Activated T-helper 1 cell treated with anti-CD3 and anti-CD28 coated beads, Interleukin-2, amount 50 U/mL, for 16 hours (primary cell): ENCODE results near the gene PPP1R3E.
"Not testable (repeated sequence)": the region's sequence is repeated elsewhere in the genome, so short reads cannot be mapped to it uniquely, and the experiment has no call there.

ENCODE experiments used
- DNase-seq, 2 donors: peaks; one replicate each; pipeline ENCODE4 v3.0.0-alpha.2; 2020; ENCODE audit warnings: low read depth in 1 of 2, low spot score in 1 of 2

PPP1R3E gene, protein sequence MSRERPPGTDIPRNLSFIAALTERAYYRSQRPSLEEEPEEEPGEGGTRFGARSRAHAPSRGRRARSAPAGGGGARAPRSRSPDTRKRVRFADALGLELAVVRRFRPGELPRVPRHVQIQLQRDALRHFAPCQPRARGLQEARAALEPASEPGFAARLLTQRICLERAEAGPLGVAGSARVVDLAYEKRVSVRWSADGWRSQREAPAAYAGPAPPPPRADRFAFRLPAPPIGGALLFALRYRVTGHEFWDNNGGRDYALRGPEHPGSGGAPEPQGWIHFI

DNA sequence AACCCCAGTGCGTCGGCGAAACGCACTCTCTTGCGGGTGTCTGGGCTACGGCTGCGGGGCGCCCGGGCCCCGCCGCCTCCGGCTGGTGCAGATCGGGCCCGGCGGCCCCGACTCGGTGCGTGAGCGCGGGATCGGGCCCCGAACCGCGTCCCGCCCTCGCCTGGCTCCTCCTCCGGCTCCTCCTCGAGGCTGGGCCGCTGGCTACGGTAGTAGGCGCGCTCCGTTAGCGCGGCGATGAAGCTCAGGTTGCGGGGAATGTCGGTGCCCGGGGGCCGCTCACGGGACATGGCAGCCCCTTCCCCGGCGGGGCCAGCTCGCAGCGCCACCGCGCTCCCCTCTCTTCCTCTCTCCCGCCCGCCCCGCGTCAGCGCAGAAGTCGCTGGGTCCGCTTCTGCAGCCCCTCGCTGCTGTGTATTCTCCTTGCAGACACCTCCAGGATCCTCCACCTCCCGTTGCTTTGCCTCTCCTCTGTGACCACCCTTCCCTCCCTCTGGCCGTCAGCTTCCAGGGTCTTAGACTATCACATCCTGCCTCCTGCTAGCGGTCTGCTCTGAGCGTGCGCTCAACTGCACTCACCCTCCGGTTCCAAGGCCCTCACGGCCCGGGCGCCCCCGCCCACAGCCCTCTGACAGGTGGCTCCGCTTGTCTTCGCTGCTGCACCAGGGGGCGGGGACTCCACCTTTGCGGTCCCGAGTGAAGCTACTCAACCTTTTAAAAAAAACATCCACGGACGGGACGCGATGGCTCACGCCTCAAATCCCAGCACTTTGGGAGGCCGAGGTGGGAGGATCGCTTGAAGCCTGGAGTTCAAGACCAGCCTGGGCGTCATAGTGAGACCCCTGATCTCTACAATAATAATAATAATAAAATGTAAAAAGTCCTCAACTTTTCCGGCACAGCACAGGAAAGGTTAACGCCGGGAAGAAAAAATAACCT, at the start of gene PPP1R3E:
Gene PPP1R3E (minus strand): TSS at position 570 of the 936 bp plus-strand sequence. CDS start 283 bp downstream, at position 287.
- DNase-seq: peak; percentile 79 to 83

- no peak for DNase-seq
These were observed 49.2 kb upstream of the PPP1R3E start for GRCh38 chr14:23351681-23352505.

DNA sequence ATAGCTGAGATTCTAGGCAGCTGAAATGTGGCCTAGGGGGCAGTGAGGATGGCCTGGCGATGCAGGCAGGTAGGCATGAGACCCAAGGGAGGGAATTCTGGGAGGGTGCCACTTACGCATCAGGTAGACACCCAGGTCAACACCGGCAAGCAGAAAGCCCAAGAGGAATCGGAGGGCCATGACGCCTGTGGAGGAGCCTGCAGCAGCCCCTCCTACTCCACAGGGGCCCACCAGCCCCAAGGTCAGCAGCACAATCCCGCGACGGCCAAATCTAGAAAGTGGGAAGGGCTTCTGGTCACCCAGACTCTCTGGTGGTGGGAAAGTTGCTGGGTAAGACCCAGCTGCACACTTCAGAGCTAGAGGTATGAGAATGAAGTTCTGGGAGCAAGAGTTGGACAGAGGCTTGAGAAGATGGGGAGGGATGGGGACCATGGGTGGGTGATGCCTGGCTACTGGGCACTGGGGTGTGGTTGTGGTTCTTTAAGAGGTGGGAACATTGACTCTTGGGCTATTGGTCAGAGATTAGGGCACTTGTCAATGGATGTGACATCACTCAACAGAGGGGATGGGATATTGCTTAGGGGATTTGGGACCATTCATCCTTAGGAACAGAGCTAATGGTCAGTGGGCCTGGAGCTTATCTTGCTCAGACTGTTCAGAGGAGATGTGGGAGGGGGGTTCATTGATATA, 46.6 kb upstream of the PPP1R3E start:
- no peak for DNase-seq

DNA sequence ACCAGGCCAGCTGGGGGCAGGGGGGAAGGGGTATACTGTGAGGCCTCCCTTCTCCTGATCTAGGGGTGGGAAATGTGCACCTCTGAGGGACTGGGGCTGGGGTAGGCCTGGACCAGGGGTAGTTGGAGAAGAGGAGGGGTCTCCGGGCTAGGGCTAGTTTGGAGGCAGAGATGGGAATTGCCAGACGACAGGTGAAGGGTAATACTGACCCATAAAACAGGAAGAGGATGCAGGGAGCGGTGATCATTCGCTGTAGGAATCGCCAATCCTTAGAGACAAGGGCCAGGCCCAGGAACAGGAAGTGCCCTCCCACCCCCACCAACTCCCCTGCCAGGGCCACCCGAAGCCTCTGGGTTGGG, 45.6 kb upstream of the PPP1R3E start:
- DNase-seq: no peak

DNA sequence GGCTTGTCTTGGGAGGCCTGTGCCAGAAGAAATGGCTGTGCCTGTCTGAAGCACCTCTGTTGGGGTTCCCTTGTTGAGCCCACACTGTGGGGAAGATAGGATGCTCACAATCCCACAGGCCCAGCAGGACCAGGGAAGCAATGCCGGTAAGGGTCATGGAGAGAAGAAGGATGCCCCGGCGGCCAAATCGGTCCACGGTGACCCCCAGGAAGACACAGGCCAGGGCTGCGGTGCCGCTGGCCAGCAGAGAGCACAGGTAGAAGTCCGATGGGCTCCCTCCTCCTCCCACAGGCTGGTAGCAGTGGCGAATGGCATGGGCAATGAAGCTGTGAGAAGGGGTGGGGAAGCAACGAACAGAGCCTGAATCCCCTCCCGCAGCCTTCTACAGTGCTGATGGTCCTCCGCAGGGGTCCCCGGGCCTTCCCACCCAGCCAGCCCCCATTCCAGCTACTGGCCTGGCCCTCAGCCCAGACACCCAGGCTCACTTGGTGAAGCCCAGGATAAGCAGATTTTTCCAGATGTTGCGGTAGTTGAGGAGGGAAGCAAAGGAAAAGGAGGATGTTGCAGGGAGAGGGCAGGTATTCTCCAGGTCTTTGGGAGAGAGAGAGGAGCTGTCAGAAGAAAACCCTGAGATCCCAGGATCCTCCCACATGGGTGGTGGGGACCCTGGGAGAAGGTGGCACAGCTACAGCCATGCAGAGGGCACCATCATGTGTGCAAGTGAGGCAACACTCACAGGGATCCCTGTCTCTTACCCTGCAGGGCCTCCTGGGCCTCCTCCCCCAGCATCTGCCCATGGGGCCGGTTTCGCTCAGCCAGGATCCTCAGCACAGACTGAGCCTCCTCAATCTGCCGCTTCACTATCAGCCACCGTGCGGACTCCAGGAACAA, 45.0 kb upstream of the PPP1R3E start:
- no peak for DNase-seq

- DNase-seq: no peak
These were observed 44.2 kb upstream of the PPP1R3E start for GRCh38 chr14:23346693-23347405.

DNA sequence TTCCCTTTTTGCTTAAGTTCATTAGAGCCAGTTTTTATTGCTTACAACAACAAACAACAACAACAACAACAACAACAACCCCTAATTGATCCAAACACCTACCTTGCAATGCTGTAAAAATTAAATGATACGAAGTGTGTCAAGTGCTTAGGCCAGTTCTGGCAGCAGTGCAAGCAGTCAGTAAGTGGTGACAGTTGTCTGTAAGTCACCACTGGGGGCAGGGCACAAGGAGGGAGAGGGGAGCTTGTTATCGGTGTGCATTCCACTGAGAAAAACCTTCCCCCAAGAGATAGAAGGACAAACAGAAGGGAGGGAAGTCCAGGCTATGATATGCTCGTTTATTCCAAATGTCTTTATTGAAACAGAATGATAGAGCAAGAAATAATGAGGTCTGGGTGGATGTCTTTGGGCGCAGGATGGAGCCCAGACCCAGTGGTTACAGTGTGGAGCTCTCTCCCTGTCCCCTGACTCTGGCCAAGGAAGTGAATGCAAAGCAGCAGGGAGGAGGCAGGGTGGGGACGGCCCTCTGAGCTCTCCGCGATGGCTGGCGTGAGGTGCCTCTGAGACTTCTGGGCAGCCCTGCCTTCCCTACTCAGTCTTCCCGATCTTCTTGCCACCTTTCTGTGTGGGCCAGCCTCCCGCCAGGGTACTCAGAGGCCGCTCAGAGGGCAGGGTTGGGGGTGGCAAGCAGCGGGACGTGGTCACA, 43.5 kb upstream of the PPP1R3E start:
- no peak for DNase-seq

DNA sequence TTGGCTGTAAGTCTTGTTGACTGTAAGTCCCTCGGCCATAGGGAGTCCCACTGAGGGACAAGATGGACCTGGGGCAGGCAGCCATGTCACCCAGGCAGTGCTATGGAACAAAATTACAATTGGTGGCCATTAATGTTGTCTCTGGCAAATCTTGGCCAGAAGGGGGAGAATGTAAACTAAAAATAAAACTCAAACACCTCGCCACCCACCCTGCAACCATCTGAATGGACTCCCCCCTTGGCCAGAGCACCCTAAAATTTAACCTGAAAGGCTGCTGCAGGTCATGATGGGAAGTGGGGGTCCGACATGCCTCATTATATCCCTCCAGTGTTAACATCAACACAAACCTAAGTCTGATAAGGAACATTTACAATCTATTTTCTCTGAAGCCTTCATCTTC, 41.8 kb upstream of the PPP1R3E start:
- DNase-seq: no peak

DNA sequence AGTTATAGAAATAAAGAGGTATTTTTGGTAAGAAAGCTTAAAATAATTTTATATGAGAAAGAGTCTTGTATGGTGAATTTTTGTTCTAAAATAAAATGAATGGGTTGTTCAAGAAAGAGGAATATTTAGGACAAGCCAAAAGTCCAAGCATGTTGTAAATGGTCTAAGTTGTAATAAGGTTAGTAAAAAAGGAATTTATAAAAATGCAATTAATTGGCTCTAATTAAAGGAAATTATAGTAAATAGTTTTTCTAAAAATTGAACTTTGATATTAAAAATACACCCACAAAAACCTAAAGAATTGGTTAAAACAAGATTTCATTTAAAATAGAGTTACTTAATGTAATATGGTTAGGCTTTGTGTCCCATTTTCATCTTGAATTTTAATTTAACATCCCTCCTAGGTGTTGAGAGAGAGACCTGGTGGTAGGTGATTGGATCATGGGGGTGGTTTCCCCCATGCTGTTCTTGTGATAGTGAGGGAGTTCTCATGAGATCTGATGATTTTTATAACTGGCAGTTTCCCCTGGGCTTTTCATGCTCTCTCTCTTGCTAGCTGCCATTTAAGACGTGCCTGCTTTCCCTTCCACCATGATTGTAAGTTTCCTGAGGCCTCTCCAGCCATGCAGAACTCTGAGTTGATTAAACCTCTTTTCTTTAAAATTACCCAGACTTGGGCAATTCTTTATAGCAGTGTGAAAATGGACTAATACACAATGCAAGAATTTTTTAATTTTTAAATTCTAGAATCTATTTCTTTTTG, 37.0 kb upstream of the PPP1R3E start:
- DNase-seq: no peak

- DNase-seq: no peak
These were observed 33.0 kb upstream of the PPP1R3E start for GRCh38 chr14:23335623-23336022.

GRCh38 chr14:23327947-23328744, 25.5 kb upstream of the PPP1R3E start:
- peak in 1 of 2 donors; percentile 48 for DNase-seq

GRCh38 chr14:23326491-23327332, 24.1 kb upstream of the PPP1R3E start:
- DNase-seq: no peak

DNA sequence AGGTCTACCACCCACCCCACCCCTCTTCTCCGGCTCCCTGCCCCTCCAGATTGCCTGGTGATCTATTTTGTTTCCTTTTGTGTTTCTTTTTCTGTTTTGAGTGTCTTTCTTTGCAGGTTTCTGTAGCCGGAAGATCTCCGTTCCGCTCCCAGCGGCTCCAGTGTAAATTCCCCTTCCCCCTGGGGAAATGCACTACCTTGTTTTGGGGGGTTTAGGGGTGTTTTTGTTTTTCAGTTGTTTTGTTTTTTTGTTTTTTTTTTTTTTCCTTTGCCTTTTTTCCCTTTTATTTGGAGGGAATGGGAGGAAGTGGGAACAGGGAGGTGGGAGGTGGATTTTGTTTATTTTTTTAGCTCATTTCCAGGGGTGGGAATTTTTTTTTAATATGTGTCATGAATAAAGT, 23.1 kb upstream of the PPP1R3E start:
- DNase-seq: not testable (repeated sequence)

GRCh38 chr14:23324993-23325392, 22.3 kb upstream of the PPP1R3E start:
- DNase-seq: no peak

GRCh38 chr14:23324455-23324846, 21.8 kb upstream of the PPP1R3E start:
- DNase-seq: no peak

DNA sequence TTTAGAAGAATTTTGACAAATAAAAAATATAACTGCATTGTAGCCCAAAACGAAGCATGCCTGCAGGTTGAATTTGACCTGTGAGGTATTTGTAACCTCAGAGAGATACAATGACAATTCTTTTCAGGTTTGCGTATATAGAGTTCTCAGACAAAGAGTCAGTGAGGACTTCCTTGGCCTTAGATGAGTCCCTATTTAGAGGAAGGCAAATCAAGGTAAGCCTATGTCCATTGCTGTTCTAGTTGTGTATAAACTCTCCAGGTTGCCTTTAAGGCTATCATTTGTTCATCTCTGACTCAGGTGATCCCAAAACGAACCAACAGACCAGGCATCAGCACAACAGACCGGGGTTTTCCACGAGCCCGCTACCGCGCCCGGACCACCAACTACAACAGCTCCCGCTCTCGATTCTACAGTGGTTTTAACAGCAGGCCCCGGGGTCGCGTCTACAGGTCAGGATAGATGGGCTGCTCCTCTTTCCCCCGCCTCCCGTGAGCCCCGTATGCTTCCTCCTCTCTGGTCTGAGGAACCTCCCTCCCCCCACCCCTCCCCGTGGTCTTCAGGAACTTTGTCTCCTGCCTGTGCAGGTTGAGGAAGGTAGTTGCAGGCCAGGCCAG, 21.3 kb upstream of the PPP1R3E start:
- DNase-seq: no peak
